Measurements from ENCODE around the gene PRKCA.

DNA sequence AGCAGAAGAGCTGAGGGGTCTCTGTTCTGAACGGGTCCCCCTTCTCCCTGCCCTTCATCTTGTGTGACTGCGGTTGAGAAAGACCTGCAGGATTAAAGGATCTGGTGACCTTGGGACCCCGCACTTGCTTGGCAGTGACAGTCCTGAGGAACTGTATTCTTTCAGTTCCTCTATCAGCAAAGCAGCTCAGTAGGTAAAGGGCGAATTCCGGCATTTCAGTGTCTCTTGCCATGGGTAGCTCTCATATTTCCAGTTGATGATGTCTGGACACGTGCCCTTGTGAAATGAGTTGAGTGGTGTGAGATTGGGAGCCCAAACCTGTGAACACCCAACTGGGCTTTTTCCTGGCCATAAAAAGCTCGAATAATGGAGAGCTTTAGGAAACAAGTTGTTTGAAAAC lies 135.7 kb downstream of the PRKCA start:
- TF ChIP-seq POLR2A (IDR thresholded peaks at IDR 0.05) = no peak
- TF ChIP-seq, protein P1, sequence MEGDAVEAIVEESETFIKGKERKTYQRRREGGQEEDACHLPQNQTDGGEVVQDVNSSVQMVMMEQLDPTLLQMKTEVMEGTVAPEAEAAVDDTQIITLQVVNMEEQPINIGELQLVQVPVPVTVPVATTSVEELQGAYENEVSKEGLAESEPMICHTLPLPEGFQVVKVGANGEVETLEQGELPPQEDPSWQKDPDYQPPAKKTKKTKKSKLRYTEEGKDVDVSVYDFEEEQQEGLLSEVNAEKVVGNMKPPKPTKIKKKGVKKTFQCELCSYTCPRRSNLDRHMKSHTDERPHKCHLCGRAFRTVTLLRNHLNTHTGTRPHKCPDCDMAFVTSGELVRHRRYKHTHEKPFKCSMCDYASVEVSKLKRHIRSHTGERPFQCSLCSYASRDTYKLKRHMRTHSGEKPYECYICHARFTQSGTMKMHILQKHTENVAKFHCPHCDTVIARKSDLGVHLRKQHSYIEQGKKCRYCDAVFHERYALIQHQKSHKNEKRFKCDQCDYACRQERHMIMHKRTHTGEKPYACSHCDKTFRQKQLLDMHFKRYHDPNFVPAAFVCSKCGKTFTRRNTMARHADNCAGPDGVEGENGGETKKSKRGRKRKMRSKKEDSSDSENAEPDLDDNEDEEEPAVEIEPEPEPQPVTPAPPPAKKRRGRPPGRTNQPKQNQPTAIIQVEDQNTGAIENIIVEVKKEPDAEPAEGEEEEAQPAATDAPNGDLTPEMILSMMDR (IDR thresholded peaks at IDR 0.05) = no peak
- TF ChIP-seq EP300 (IDR thresholded peaks at IDR 0.05) = no peak

Data from ovary (tissue), 3 donors.